Osteoblast (primary cell): ENCODE results near the gene SENP3. TPM values are rescaled to one million over a fixed set of nuclear protein-coding genes. Genes with fewer than 3 reads are reported as not detected.
A peak's percentile ranks its signal among the peaks of the same experiment; 100 is the strongest.

ENCODE experiments used
- DNase-seq: peaks from one replicate; pipeline ENCODE4 v3.0.0; 2011; ENCODE audit warnings: low spot score, mixed read lengths; ENCODE audit not compliant: insufficient read length; ENCODE audit errors: missing footprints
- H2AFZ ChIP-seq: 2 replicates; pipeline ENCODE4 v1.6.0; 2011; ENCODE audit warnings: mild to moderate bottlenecking, low read length
- H3K27ac ChIP-seq: 2 replicates; pipeline ENCODE4 v1.5.1; 2011; ENCODE audit warnings: mild to moderate bottlenecking, low read depth, low read length, moderate library complexity
- H3K27me3 ChIP-seq: 2 replicates; pipeline ENCODE4 v1.6.0; 2012; ENCODE audit warnings: mild to moderate bottlenecking, control low read depth, inconsistent platforms, low read length, moderate library complexity; ENCODE audit not compliant: insufficient read depth
- H3K36me3 ChIP-seq: 2 replicates; pipeline ENCODE4 v1.5.1; 2011; ENCODE audit warnings: mild to moderate bottlenecking, low read length, control low read depth, moderate library complexity; ENCODE audit not compliant: insufficient read depth
- H3K4me1 ChIP-seq: 2 replicates; pipeline ENCODE4 v1.5.1; 2011; ENCODE audit warnings: mild to moderate bottlenecking, low read length, control low read depth, moderate library complexity; ENCODE audit not compliant: insufficient read depth
- H3K4me2 ChIP-seq: 2 replicates; pipeline ENCODE4 v1.6.0; 2011; ENCODE audit warnings: mild to moderate bottlenecking, low read length; ENCODE audit not compliant: insufficient read depth
- H3K4me3 ChIP-seq: fragments of 200-600 bp; sonication (generic); 3 replicates; pipeline ENCODE4 v1.5.1; 2012; ENCODE audit warnings: mild to moderate bottlenecking, low read length, inconsistent platforms; ENCODE audit not compliant: insufficient read depth
- H3K79me2 ChIP-seq: 2 replicates; pipeline ENCODE4 v1.6.0; 2012; ENCODE audit warnings: mild to moderate bottlenecking, low read length, control low read depth, inconsistent platforms; ENCODE audit not compliant: insufficient read depth
- H3K9me3 ChIP-seq: 2 replicates; pipeline ENCODE4 v1.5.1; 2011; ENCODE audit warnings: low read depth, low read length, control low read depth
- H4K20me1 ChIP-seq: 2 replicates; pipeline ENCODE4 v1.6.0; 2012; ENCODE audit warnings: mild to moderate bottlenecking, low read length, control low read depth; ENCODE audit not compliant: insufficient read depth
- total RNA-seq: library from RNA; depleted of rRNA; stranded (reverse); fragments of >200 nt; gene quantifications from 2 replicates; pipeline ENCODE4 v1.2.3, GENCODE V29; 2012
- TF ChIP-seq, protein P1 (sequence below): IDR thresholded peaks from 2 replicates; pipeline ENCODE4 v1.5.1; 2011; ENCODE audit warnings: mild to moderate bottlenecking, low read depth, low read length, moderate library complexity; ENCODE audit errors: extremely low read depth

Gene SENP3
- total RNA-seq, 1 donor = 68.0 TPM

DNA sequence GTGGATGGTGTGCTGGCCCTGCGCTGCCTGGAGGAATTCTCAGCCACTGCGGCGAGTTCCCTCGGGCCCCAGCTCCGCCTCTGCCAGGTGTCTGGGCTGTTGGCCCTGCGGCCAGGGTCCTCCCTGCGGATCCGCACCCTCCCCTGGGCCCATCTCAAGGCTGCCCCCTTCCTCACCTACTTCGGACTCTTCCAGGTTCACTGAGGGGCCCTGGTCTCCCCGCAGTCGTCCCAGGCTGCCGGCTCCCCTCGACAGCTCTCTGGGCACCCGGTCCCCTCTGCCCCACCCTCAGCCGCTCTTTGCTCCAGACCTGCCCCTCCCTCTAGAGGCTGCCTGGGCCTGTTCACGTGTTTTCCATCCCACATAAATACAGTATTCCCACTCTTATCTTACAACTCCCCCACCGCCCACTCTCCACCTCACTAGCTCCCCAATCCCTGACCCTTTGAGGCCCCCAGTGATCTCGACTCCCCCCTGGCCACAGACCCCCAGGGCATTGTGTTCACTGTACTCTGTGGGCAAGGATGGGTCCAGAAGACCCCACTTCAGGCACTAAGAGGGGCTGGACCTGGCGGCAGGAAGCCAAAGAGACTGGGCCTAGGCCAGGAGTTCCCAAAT is 4.5 kb upstream of the SENP3 start:
- no peak overlapping the region for H3K27ac ChIP-seq
- H3K79me2 ChIP-seq = peaks cover 7% of the 10 kb centered on the region
- no peak overlapping the region for H3K4me3 ChIP-seq
- no peak overlapping the region for H2AFZ ChIP-seq
- peaks cover 21% of the 10 kb centered on the region for H3K4me1 ChIP-seq
- TF ChIP-seq, protein P1, sequence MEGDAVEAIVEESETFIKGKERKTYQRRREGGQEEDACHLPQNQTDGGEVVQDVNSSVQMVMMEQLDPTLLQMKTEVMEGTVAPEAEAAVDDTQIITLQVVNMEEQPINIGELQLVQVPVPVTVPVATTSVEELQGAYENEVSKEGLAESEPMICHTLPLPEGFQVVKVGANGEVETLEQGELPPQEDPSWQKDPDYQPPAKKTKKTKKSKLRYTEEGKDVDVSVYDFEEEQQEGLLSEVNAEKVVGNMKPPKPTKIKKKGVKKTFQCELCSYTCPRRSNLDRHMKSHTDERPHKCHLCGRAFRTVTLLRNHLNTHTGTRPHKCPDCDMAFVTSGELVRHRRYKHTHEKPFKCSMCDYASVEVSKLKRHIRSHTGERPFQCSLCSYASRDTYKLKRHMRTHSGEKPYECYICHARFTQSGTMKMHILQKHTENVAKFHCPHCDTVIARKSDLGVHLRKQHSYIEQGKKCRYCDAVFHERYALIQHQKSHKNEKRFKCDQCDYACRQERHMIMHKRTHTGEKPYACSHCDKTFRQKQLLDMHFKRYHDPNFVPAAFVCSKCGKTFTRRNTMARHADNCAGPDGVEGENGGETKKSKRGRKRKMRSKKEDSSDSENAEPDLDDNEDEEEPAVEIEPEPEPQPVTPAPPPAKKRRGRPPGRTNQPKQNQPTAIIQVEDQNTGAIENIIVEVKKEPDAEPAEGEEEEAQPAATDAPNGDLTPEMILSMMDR = no peak
- no peak overlapping the region for H3K4me2 ChIP-seq
- no peaks in the 10 kb centered on the region for H3K36me3 ChIP-seq
- H4K20me1 ChIP-seq = peaks cover under 1% of the 10 kb centered on the region
- no peaks in the 10 kb centered on the region for H3K9me3 ChIP-seq
- H3K27me3 ChIP-seq = no peaks in the 10 kb centered on the region
- DNase-seq = no peak

DNA sequence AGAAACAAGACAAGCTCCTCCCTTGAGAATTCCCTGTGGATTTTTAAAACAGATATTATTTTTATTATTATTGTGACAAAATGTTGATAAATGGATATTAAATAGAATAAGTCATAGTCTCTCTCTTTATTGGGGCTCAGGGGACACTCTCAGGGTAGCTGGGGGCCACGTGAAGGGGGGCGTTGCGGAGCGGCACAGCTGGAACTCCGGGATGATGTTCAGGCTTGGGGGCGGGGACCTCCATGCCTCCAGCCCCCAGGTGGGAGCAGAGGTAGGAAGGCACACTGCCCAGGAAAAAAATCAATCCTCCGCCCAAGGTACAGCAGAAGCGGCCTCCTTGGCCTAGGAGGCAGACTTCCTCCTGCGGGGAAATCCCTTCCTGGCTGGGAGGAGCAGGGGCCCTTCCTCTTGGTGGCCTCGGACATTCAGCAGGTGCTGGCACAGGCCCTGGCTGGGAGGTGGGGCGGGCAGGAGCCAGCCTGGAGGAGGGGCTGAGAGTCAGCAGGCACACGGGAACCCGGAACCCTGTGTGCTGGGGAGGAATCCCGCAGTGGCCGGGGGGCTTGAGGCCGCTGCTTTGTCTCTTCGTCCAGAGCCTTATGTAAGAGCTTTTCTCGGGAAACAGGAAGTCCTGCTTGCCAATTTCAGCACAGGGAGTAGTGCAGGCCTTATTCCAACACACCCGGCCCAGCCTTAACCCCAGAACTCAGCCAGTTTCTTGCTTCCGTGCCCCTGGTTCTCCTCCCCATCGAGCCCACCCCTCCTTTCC is 3.8 kb upstream of the SENP3 start:
- H3K79me2 ChIP-seq = peaks cover 14% of the 10 kb centered on the region
- no peaks in the 10 kb centered on the region for H3K36me3 ChIP-seq
- TF ChIP-seq, protein P1 = no peak
- peak overlapping the region; percentile 64 for H3K4me2 ChIP-seq
- H2AFZ ChIP-seq = peak overlapping the region; percentile 93
- peak overlapping the region; percentile 62 for H3K4me3 ChIP-seq
- H3K4me1 ChIP-seq = peaks cover 28% of the 10 kb centered on the region
- no peaks in the 10 kb centered on the region for H3K27me3 ChIP-seq
- H3K27ac ChIP-seq = peak overlapping the region; percentile 59
- peak; percentile 87 for DNase-seq
- H4K20me1 ChIP-seq = peaks cover 5% of the 10 kb centered on the region
- no peaks in the 10 kb centered on the region for H3K9me3 ChIP-seq

DNA sequence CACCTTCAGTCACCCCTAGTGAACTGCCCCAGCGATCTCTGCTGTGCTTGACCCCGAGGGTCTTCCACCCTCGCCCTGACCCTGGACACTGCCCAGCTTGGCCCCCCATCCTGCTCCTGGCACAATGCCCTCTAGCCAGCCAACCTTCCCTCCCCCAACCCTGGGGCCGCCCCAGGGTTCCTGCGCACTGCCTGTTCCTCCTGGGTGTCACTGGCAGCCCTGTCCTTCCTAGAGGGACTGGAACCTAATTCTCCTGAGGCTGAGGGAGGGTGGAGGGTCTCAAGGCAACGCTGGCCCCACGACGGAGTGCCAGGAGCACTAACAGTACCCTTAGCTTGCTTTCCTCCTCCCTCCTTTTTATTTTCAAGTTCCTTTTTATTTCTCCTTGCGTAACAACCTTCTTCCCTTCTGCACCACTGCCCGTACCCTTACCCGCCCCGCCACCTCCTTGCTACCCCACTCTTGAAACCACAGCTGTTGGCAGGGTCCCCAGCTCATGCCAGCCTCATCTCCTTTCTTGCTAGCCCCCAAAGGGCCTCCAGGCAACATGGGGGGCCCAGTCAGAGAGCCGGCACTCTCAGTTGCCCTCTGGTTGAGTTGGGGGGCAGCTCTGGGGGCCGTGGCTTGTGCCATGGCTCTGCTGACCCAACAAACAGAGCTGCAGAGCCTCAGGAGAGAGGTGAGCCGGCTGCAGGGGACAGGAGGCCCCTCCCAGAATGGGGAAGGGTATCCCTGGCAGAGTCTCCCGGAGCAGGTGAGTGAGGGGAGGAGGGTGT is 3.0 kb upstream of the SENP3 start, which contains the start of gene TNFSF13:
Gene TNFSF13 (plus strand): TSS at position 207 of the 776 bp plus-strand sequence. CDS start 290 bp downstream, at position 497.
- H3K4me3 ChIP-seq = peak within 1 kb of the TSS; percentile 62

More for the DNA sequence above, 3.0 kb upstream of the SENP3 start, which contains the start of gene TNFSF13:
- H4K20me1 ChIP-seq = peaks cover 5% of the 10 kb centered on the region
- no peaks in the 10 kb centered on the region for H3K9me3 ChIP-seq
- H3K27me3 ChIP-seq = no peaks in the 10 kb centered on the region
- peaks cover 30% of the 10 kb centered on the region for H3K4me1 ChIP-seq
- H3K79me2 ChIP-seq = peaks cover 22% of the 10 kb centered on the region
- DNase-seq = no peak
- H2AFZ ChIP-seq = peak within 1 kb of the TSS; percentile 93
- peak within 1 kb of the TSS; percentile 64 for H3K4me2 ChIP-seq
- no peaks in the 10 kb centered on the region for H3K36me3 ChIP-seq
- TF ChIP-seq, protein P1 = no peak
- H3K27ac ChIP-seq = peak within 1 kb of the TSS; percentile 59
